Mesendoderm (in vitro differentiated cells): ENCODE data around the gene NHEJ1.

Experiments used
- DNase-seq: peaks from one replicate; pipeline ENCODE4 v3.0.0; 2013
- H2AK5ac ChIP-seq: 2 replicates; pipeline ENCODE4 v1.6.1; 2013; ENCODE audit warnings: low read length, inconsistent platforms
- H2BK120ac ChIP-seq: 2 replicates; pipeline ENCODE4 v1.6.1; 2013; ENCODE audit warnings: low read depth, mild to moderate bottlenecking, low read length, moderate library complexity, mixed read lengths
- H2BK15ac ChIP-seq: replicated peaks from 2 replicates; pipeline ENCODE4 v1.6.1; 2013; ENCODE audit warnings: low read depth, mild to moderate bottlenecking, moderate library complexity
- H2BK5ac ChIP-seq: 2 replicates; pipeline ENCODE4 v1.6.1; 2013; ENCODE audit warnings: low read length, inconsistent platforms
- H3K18ac ChIP-seq: 2 replicates; pipeline ENCODE4 v1.6.1; 2013; ENCODE audit warnings: mild to moderate bottlenecking, low read length, mixed read lengths
- H3K23ac ChIP-seq: one replicate; pipeline ENCODE4 v1.6.1; 2013; ENCODE audit warnings: low read length
- H3K27ac ChIP-seq: 2 replicates; pipeline ENCODE4 v1.5.1; 2013; ENCODE audit warnings: low read depth, mild to moderate bottlenecking, inconsistent platforms, low read length, moderate library complexity
- H3K27me3 ChIP-seq: 2 replicates; pipeline ENCODE4 v1.6.1; 2013; ENCODE audit warnings: low read length, control low read depth, mild to moderate bottlenecking, inconsistent platforms; ENCODE audit not compliant: insufficient read depth, poor library complexity
- H3K36me3 ChIP-seq: 2 replicates; pipeline ENCODE4 v1.6.1; 2013; ENCODE audit warnings: low read length, inconsistent platforms; ENCODE audit not compliant: control insufficient read depth, insufficient read depth
- H3K4ac ChIP-seq: one replicate; pipeline ENCODE4 v1.6.1; 2013; ENCODE audit warnings: low read depth, mild to moderate bottlenecking, low read length, moderate library complexity
- H3K4me1 ChIP-seq: 2 replicates; pipeline ENCODE4 v1.6.1; 2013; ENCODE audit warnings: low read depth, low read length, inconsistent platforms; ENCODE audit not compliant: control insufficient read depth
- H3K4me2 ChIP-seq: 2 replicates; pipeline ENCODE4 v1.6.1; 2013; ENCODE audit warnings: low read length
- H3K4me3 ChIP-seq: 2 replicates; pipeline ENCODE4 v1.5.1; 2013; ENCODE audit warnings: mild to moderate bottlenecking, low read length
- H3K56ac ChIP-seq: one replicate; pipeline ENCODE4 v1.6.1; 2013; ENCODE audit warnings: low read length
- H3K79me1 ChIP-seq: 2 replicates; pipeline ENCODE4 v1.6.1; 2013; ENCODE audit warnings: low read length, inconsistent platforms
- H3K79me2 ChIP-seq: 2 replicates; pipeline ENCODE4 v1.6.1; 2013; ENCODE audit warnings: mild to moderate bottlenecking, low read length; ENCODE audit not compliant: control insufficient read depth, insufficient read depth
- H3K9ac ChIP-seq: 2 replicates; pipeline ENCODE4 v1.6.1; 2013; ENCODE audit warnings: low read length, inconsistent platforms
- H4K5ac ChIP-seq: one replicate; pipeline ENCODE4 v1.6.1; 2013; ENCODE audit warnings: low read length
- H4K8ac ChIP-seq: one replicate; pipeline ENCODE4 v1.6.1; 2013; ENCODE audit warnings: low read depth, mild to moderate bottlenecking, control low read depth, low read length, moderate library complexity
- WGBS: extraction: QIAGEN DNeasy Blood & Tissue Kit; methylation state at CpG from one replicate; pipeline ENCODE4 v1.1.7; 2013; ENCODE audit warnings: low lambda C conversion rate, missing lambda C conversion rate; ENCODE audit not compliant: insufficient coverage; ENCODE audit errors: extremely low coverage; 5-methylcytosine and 5-hydroxymethylcytosine counted together

NHEJ1 gene

GRCh38 chr2:219076253-219076652 is 84.4 kb downstream of the NHEJ1 start:
- no CpG with 5 or more reads among the region's 3 CpGs for WGBS

GRCh38 chr2:219073413-219074129 is 87.0 kb downstream of the NHEJ1 start:
- DNase-seq = peak; percentile 90
- Histone ChIP-seq H3K27me3 (no peaks in the 10 kb centered on the region), H3K4me3 (no peak overlapping the region), H2BK5ac (no peak overlapping the region), H3K9ac (no peak overlapping the region), H4K8ac (no peak overlapping the region), H3K56ac (peak overlapping the region; percentile 60), H3K23ac (no peak overlapping the region), H3K79me1 (no peaks in the 10 kb centered on the region), H2BK120ac (no peak overlapping the region), H3K36me3 (no peaks in the 10 kb centered on the region), H3K79me2 (no peaks in the 10 kb centered on the region), H2AK5ac (no peak overlapping the region), H3K4ac (peak overlapping the region; percentile 48), H4K5ac (no peak overlapping the region), H3K27ac (no peak overlapping the region), H2BK15ac (no peak overlapping the region), H3K18ac (peak overlapping the region; percentile 34), H3K4me2 (no peak overlapping the region), H3K4me1 (peaks cover 2% of the 10 kb centered on the region)
- no CpG with 5 or more reads among the region's 14 CpGs for WGBS

More at GRCh38 chr2:219076253-219076652, 84.4 kb downstream of the NHEJ1 start:
- Histone ChIP-seq H3K79me1 (no peaks in the 10 kb centered on the region), H3K4me3 (no peak overlapping the region), H4K5ac (no peak overlapping the region), H3K4me2 (no peak overlapping the region), H2BK120ac (no peak overlapping the region), H2BK15ac (no peak overlapping the region), H3K4ac (no peak overlapping the region), H4K8ac (no peak overlapping the region), H3K27ac (no peak overlapping the region), H3K4me1 (peaks cover 4% of the 10 kb centered on the region), H3K9ac (no peak overlapping the region), H3K36me3 (no peaks in the 10 kb centered on the region), H3K56ac (no peak overlapping the region), H2BK5ac (no peak overlapping the region), H2AK5ac (no peak overlapping the region), H3K23ac (no peak overlapping the region), H3K18ac (no peak overlapping the region), H3K27me3 (no peaks in the 10 kb centered on the region), H3K79me2 (no peaks in the 10 kb centered on the region)
- no peak for DNase-seq

- H3K79me1 ChIP-seq = no peaks in the 10 kb centered on the region
- no peak for DNase-seq
- no peak overlapping the region for H2BK5ac ChIP-seq
- WGBS = no CpG with 5 or more reads among the region's 9 CpGs
- no peak overlapping the region for H3K23ac ChIP-seq
- H3K27ac ChIP-seq = no peak overlapping the region
- H3K36me3 ChIP-seq = no peaks in the 10 kb centered on the region
- no peak overlapping the region for H3K4me3 ChIP-seq
- no peak overlapping the region for H3K9ac ChIP-seq
- no peaks in the 10 kb centered on the region for H3K27me3 ChIP-seq
- H3K18ac ChIP-seq = no peak overlapping the region
- H2BK15ac ChIP-seq = no peak overlapping the region
- H3K56ac ChIP-seq = no peak overlapping the region
- no peak overlapping the region for H4K8ac ChIP-seq
- H2BK120ac ChIP-seq = no peak overlapping the region
- no peaks in the 10 kb centered on the region for H3K79me2 ChIP-seq
- no peak overlapping the region for H3K4ac ChIP-seq
- no peak overlapping the region for H2AK5ac ChIP-seq
- no peak overlapping the region for H4K5ac ChIP-seq
- peaks cover 2% of the 10 kb centered on the region for H3K4me1 ChIP-seq
- H3K4me2 ChIP-seq = no peak overlapping the region
Observed at GRCh38 chr2:219072741-219073250, 87.8 kb downstream of the NHEJ1 start.

- Histone ChIP-seq H2AK5ac (no peak overlapping the region), H3K36me3 (no peaks in the 10 kb centered on the region), H2BK120ac (no peak overlapping the region), H3K79me2 (no peaks in the 10 kb centered on the region), H2BK15ac (no peak overlapping the region), H3K9ac (no peak overlapping the region), H3K4ac (no peak overlapping the region), H3K4me1 (peaks cover 2% of the 10 kb centered on the region), H3K56ac (no peak overlapping the region), H3K23ac (no peak overlapping the region), H3K4me3 (no peak overlapping the region), H4K8ac (no peak overlapping the region), H2BK5ac (no peak overlapping the region), H3K18ac (no peak overlapping the region), H3K79me1 (no peaks in the 10 kb centered on the region), H3K27me3 (no peaks in the 10 kb centered on the region), H3K4me2 (no peak overlapping the region), H3K27ac (no peak overlapping the region), H4K5ac (no peak overlapping the region)
- no peak for DNase-seq
- WGBS = no CpG with 5 or more reads among the region's 6 CpGs
Observed at GRCh38 chr2:219071131-219071816, 89.3 kb downstream of the NHEJ1 start.

GRCh38 chr2:219065484-219065883 is 95.1 kb downstream of the NHEJ1 start:
- Histone ChIP-seq H3K4ac (no peak overlapping the region), H2BK15ac (no peak overlapping the region), H3K79me1 (no peaks in the 10 kb centered on the region), H3K4me3 (no peak overlapping the region), H4K5ac (no peak overlapping the region), H3K27me3 (peaks cover 27% of the 10 kb centered on the region), H3K18ac (no peak overlapping the region), H3K23ac (no peak overlapping the region), H3K79me2 (no peaks in the 10 kb centered on the region), H4K8ac (no peak overlapping the region), H3K9ac (no peak overlapping the region), H3K4me1 (no peaks in the 10 kb centered on the region), H3K27ac (no peak overlapping the region), H3K4me2 (no peak overlapping the region), H2BK120ac (no peak overlapping the region), H3K56ac (no peak overlapping the region), H2AK5ac (no peak overlapping the region), H3K36me3 (no peaks in the 10 kb centered on the region), H2BK5ac (no peak overlapping the region)
- no peak for DNase-seq
- no CpG with 5 or more reads among the region's 1 CpG for WGBS
